H4 (cell line): ENCODE measurements around the gene CNPY4. TPM values are rescaled to one million over a fixed set of nuclear protein-coding genes. Genes with fewer than 3 reads are reported as not detected.

ENCODE experiments used
- DNase-seq: peaks from one replicate; pipeline ENCODE4 v3.0.0-alpha.2; 2015; ENCODE audit warnings: low spot score
- total RNA-seq: library from RNA; depleted of rRNA; stranded (reverse); fragments of >200 nt; shearing (Covaris generic); gene quantifications from 2 replicates; pipeline ENCODE4 v1.2.3, GENCODE V29; 2014

Gene CNPY4
- total RNA-seq, 1 experiment from 2014 or later: 31.9 TPM

GRCh38 chr7:100147278-100147677, 27.8 kb downstream of the CNPY4 start:
- DNase-seq: no peak

DNA sequence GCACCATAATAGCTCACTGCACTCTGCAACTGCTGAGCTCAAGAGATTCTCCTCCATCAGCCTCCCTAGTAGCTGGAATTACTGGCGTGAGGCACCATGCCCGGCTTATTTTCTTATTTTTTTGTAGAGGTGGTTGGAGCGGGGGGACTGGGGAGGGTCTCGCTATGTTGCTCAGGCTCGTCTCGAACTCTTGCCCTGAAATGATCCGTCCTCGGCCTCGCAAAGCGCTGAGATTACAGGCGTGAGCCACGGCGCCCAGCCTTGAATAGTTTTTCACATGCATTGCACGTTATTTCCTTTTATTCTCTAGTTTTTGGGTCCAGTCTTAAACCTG, 28.8 kb downstream of the CNPY4 start:
- DNase-seq: no peak

DNA sequence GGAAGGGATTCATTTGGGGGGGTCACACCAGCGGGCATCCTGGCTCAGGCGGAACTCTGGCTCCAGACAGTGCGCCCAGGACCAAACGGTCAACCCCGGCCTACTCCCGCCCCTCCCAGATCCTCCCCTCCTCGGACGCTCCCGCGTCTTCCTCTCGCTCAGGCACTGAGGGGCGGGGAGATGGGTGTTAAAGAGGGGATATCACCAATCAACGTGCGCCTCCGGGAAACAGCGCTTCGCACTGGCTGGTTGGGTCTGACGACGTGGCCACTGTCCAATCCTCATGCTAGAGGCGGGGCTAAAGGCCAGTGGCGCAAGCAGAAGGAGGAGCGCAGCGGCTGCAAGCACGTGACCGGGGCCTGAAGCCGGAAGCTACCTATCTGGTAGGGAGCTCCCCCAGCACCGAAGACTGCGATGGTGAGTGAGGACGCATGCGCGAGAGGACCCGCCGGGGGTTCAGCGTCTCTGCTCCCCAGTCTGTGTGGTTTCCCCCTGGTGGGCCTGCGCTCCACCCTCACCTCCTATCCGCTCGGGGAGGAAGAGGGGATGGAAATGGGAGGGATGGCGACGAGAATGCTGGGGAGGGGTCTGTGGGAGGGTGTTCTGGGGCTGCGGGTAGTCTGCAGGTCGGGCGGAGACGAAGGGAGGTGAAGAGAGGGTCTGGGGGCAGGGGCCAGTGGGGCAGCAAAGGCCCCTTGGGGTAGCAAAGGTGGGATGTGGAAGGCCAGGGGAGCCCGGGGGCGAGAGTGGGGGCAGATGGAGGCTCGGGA, 29.3 kb downstream of the CNPY4 start, which contains the start of gene LAMTOR4:
TSS of gene LAMTOR4 (plus strand) at position 360 of the 770 bp plus-strand sequence. CDS start at position 415, 55 bp downstream.
- peak; percentile 100 for DNase-seq

GRCh38 chr7:100152404-100152803, 33.0 kb downstream of the CNPY4 start:
- no peak for DNase-seq

- no peak for DNase-seq
Observed at GRCh38 chr7:100152937-100153666, 33.7 kb downstream of the CNPY4 start.

GRCh38 chr7:100153708-100154535, 34.5 kb downstream of the CNPY4 start:
- no peak for DNase-seq

DNA sequence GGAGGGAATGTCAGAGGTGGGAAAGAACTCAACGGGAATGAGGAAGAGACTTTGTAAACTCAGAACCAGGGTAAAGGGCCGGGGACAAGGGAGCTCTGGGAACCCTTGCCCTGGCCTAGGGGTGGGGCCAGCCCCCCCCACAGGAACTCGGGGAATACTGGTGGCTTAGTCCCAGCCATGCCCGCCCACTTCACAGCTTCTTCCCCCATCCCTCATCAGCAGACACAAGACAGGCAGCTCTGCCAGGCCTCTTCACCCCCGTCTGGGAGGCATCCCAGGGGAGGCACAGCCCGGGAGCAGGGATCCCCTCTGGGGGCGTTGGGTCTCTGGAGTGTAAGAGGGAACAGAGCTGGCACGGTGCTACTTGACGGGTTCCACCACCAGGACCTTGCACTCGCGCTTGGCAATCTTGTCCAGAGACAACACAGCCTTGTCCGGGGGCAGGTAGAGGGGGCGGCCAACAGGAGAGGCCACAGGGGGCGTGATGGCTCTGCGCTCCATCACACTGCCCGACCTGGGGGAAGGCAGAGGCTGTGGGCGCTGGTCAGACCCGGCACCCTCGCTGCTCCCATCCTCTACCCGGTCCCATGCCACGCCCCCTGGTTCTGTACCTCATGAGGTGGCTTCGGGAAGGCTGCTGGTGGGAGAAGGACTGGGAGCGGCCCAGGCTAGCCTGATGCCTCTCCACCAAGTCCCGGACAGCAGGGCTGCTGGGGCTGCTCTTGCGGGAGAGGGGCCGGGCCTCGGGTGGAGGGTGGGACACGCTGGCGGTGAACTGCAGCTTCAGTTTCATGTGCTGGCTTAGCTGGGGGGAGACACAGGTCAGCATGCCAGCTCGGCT, 35.4 kb downstream of the CNPY4 start:
- no peak for DNase-seq

GRCh38 chr7:100155553-100156317, 36.3 kb downstream of the CNPY4 start:
- no peak for DNase-seq

DNA sequence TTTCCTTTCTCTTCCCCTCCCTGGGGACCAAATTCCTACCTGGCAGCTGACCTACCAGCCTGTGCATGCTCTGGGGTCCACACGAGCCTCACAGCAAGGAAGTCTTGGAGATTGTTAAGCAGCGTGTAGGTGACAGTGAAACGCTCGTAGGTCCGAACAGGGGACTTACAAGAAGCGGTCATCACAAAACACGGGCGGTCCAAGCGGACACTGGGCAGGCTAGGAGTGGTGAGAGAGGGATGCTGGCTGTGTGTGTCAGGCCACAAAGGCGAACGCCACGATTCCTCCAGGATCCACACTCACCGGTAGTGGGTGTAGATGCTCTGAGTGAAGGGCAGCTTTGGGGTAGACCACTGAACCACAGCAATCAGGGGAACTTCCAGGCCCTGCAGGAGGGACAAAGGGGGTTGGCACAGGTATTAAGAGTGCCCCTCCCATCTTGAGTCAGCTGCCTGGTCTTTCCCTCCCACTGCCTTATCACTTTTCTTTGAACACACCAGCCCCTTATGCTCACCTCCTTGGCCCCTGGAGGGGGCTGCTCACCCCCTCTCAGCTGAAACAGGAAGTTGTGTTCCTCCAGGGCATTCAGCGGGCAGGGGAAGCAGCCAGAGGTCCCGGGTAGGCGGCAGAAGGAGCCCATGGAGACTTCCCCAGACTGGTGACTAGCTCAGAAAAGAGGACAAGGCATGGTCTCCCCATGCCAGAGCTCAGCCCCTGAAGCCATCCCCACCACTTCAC, 37.1 kb downstream of the CNPY4 start:
- no peak for DNase-seq

- no peak for DNase-seq
Observed at GRCh38 chr7:100157069-100157333, 37.6 kb downstream of the CNPY4 start.

- peak; percentile 29 for DNase-seq
Observed at GRCh38 chr7:100157334-100158228, 38.1 kb downstream of the CNPY4 start.

GRCh38 chr7:100158229-100159098, 39.0 kb downstream of the CNPY4 start, which contains the start of gene TRAPPC14:
Gene TRAPPC14 (minus strand): TSS chr7:100158723. CDS start chr7:100158499, 224 bp downstream.
- peak; percentile 81 for DNase-seq

GRCh38 chr7:100159099-100159623, 39.7 kb downstream of the CNPY4 start:
- no peak for DNase-seq

GRCh38 chr7:100160067-100160466, 40.6 kb downstream of the CNPY4 start:
- no peak for DNase-seq

- no peak for DNase-seq
Observed at GRCh38 chr7:100163006-100163531, 43.6 kb downstream of the CNPY4 start.

- DNase-seq: no peak
Observed at GRCh38 chr7:100163871-100164270, 44.4 kb downstream of the CNPY4 start.

DNA sequence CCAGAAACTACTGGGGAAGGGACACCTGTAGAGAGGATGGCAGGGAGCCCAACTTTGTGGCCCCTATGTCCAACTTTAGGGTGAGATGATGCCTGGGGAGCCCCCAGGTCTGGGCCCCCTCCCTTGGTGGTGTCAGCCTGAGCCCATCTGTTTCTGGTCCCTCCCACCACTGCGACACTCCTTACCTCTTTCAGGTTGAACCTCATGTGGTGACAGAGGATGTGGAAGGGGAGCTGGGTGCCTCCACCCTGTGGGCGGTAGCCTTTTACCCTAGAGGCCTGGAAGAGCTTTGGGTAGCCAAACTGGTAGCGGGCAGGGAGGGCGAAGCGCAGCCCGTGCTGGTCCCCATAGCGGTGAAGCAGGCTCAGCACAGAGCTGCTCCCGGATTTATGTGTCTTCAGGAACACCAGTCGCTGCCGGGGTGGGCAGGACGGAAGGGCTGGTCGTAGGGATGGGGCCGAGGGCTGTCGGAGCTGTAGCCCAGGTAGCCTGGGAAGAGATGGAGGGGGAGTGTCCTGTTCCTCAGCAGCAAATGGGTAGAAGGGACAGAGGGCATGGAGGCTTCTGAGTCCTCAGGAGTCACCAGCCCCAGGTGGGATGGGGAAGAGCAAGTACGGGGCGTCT, 47.0 kb downstream of the CNPY4 start:
- no peak for DNase-seq
